GM18519 (cell line): ENCODE data around the gene CALML5.
"Not testable (repeated sequence)": the region's sequence is repeated elsewhere in the genome, so short reads cannot be mapped to it uniquely, and the experiment has no call there.

Experiments
- ATAC-seq: cut with Tn5 transposase; IDR thresholded peaks from one replicate; pipeline ENCODE4 v1.9.1; 2021; ENCODE audit warnings: mild to moderate bottlenecking, moderate library complexity; ENCODE audit not compliant: unreplicated experiment, low FRiP score

The CALML5 gene

DNA sequence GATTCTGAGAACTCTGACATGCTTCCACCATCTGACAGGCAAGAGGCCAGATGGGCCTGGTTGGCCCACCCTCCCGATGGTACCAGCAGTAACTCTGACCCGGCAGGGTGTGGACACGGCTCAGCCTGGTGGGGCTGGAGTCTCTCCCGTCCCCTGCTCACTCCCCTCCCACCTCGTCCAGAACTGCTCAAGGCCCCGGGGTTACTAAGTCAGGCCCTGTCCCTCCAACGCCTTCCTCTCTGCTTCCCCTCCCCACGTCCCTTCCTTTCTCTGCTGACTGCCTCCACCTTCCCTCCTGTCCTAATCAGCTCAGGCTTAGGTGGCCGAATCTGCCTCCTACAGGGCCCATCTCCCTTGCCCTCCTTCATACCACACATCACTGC lies 12.5 kb downstream of the CALML5 start:
- no peak for ATAC-seq

DNA sequence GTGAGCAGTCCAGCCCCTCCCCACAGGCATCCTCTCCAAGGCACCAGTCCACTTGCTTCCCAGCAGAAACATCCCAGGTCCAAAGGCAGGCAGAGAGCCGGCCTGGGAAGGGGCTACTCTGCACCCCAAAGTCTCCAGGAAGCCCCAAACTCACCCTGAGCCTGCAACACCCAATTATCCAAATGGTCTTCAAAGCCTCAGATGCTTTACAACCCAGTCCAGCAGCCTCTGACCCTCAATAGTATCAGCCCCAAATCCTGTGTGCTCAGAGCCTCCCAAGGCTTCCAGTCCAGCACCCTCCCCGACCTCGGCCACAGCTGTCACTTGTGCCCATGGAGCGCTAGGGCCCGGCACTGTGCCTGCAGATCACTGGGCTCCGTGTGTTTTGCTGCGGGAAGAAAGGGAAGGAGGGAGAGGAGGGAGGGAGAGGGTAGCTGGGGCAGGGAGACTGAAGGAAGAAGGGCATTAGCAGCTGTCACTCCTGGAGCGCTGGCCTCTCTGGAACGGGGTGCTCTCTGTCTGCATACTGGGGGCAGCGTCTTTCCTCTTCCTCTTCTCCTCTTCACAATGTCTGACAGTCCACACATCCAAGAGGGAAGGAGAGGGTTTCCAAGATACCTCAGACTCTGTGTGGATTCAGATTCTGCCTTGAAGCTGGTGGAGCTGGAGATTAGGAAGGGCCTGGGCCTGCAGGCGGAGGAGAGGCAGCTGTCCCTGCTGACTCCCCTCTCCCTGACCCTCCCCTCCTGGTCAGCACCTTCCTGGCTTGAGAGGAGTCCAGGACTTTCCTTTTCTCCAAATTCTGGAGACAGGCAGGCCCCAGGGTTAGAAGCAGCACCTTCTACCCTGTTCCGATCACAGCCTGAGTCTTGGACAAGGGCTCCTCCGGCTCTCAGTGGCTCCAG lies 13.2 kb downstream of the CALML5 start:
- no peak for ATAC-seq

DNA sequence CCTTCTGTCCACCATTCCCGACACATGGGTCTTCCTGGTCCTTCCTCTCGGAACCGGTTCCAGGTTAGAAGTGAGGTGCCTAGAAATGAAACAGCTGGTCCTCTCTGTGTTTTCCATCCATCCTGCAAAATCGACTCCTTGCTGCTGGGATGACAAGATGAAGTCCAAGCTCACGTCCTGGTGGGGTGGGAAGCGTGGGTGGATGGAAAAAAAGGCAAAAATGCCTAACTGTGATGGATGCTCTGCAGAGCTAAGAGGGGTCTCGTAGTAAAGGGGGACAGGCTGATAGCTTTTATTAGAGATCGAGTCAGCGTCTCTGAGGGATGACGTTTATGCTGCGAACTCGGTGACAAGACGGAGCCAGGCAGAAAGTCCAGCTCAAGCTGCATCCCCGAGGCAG lies 14.1 kb downstream of the CALML5 start:
- ATAC-seq, result no peak

DNA sequence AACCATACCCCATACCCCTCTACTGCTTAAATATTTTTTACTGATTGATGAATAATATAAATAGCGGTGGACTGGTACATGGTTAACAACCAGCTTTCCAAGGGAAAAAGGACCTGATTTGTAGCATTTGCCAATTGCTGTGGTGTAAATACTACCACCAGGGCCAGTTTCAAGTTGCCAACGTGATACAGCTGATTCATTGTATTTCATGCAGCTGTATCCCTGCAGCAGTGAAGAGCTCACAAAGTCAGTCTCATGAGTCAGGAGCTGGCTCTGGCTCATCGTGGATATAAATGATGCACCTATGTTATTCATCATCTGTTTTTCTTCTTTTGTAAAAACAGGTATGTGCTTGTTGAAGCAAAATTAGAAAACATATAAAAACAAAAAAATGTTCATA lies 15.2 kb downstream of the CALML5 start:
- no peak for ATAC-seq

DNA sequence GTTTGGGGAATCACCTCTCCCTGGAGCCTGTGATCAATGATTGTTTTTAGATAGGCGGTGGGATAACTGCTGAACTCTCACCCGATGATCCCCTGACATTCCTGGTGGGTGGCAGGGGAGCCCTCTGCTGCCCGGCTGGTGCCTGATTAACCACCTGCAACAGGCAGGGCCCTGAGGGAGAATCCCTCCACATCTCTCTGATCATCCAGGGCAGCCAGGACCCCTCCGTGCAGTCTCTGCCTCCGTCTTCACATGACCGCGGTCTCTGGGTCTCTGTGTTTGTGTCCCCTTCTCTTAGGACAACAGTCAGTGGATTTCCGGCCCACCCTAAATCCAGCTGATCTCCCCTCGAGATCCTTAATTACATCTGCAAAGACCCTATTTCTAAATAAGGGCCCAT lies 17.4 kb downstream of the CALML5 start:
- no peak for ATAC-seq

DNA sequence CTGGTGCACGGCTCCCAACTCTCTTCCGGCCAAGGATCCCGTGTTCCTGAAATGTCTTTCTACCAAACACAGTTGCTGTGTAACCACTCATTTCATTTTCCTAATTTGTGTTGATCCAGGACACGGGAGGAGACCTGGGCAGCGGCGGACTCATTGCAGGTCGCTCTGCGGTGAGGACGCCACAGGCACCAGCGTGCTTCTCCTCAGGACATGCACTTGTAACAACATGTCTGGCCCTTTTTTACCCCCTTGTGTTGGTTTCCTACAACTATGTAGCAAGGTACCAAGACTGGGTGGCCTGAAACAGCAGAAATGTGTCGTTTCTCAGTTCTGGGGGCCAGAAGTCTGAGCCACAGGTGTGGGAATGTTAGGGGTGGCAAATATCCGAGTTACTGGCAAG lies 18.2 kb downstream of the CALML5 start:
- ATAC-seq, result no peak

DNA sequence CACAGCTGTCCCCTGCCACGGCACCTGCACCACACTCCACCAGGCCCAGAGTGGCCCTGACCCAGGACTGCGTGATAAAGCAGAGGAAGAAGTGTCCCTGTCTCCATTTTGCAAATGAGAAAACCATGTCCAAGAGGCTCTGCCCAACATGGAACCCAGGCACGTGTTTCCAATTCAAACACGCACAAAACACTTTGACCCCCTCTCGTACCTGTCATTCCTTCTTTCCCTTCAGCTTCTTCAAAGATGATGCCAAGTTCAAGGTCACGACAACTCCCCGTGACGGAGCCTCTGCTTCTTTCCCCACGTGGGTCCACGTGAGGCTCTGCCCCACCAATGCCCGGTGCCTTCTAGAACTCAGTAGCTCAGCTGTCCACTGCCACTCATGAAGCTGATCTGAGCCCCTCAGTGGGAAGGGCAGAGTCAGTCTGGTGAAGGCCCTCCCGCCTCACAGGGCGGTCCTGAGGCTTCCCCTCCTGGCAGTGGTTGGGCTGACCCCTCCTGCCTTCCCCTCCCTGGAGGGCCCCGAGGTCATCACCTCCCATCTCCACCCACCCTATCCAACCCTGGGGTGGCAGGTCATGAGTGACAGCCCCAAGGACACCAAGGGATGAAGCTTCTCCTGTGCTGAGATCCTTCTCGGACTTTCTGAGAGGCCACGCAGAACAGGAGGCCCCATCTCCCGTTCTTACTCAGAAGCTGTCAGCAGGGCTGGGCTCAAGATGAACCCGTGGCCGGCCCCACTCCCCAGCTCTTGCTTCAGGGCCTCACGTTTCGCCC lies 19.0 kb downstream of the CALML5 start:
- ATAC-seq, result no peak

DNA sequence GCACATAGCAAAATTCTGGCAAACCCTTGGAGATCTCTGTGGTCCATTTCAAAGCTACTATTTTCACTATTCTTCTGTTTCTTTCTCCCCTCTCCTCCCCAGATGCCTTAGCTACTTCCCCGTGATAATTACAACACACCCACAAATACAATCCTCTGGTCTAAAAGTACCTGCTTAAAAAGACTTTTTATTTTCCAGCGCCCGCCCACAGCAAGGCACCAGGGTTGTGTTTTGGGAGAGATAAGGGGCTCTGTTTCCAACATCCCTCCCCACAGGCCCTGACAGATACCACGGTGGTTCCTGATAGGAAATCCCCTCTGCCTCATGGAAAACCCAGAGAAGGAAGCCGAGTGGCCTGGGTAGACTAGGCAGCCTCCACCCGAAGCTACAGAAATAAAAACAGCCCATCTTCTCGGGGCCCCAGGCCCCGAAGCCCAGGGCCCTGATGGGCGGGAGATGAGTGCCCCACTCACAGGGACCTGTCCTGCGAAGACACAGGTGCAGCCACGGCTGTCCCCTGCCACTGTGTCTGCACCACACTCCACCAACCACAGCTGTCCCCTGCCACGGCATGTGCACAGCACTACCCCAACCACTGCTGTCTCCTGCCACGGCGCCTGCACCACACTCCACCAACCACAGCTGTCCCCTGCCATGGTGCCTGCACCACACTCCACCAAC lies 19.7 kb downstream of the CALML5 start:
- no peak for ATAC-seq

DNA sequence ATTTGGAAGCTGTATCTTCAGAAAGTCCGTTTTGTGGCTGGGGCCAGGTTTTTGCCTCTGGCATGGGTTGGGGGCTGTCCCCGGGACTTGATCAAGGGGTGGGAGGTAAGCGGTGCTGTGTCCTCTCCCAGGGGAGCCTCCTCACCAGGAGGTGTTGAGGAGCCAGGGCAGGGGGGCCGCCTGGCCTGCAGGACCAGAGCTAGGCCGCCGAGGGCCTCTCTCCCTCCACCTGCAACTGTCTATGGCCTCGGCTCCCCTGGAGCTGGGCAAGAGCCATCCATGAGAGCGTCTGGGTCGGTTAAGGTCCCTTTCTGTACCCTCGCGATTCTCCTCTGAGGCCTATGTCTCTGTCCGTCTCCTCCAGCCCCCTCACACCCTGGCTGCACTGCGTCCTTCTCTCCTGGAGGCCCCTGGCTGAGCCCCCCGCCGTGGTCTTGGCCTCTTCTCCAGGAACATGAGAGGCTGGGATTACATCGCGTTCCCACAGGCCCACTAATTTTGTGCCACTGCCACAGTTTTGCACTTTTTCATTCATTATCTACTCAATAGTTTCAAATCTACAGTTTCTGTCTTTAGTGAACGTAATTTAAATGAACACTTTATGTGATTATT lies 20.6 kb downstream of the CALML5 start:
- no peak for ATAC-seq

DNA sequence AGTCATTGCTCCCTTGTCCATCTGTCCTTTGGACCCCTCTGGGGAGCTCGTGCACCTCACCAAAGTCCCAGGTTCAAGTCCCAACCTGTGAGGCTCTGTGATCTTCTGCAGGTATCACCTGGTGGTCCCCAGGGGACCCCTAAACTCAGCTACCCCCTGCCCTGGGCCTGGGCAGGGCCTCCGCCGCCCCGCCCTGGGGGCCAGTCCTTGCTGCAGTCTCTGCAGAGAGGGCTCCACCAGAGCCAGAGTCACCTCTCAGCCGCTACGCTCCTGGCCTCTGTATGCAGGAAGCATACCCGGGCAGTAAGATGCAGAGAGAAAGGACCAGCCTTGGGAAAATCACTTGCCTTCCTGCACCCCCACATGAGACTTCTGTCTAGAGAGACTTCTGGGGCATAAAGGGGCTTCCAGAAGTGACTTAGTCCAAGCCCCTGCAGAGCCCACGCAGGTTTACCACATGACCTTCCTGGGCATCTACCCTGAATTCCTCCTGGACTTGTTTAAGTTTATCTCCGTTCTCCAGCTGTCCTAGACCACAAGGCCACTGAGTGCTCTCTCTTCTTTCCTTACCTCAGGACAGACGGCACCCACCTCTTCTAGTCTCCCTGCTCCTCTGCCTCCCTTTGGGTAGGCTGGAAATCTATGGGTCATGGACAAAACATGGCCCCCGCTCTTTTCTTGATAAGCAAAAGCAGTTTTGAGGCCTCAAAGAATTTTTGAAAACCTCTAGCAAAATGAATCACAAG lies 21.2 kb downstream of the CALML5 start:
- ATAC-seq, result no peak

DNA sequence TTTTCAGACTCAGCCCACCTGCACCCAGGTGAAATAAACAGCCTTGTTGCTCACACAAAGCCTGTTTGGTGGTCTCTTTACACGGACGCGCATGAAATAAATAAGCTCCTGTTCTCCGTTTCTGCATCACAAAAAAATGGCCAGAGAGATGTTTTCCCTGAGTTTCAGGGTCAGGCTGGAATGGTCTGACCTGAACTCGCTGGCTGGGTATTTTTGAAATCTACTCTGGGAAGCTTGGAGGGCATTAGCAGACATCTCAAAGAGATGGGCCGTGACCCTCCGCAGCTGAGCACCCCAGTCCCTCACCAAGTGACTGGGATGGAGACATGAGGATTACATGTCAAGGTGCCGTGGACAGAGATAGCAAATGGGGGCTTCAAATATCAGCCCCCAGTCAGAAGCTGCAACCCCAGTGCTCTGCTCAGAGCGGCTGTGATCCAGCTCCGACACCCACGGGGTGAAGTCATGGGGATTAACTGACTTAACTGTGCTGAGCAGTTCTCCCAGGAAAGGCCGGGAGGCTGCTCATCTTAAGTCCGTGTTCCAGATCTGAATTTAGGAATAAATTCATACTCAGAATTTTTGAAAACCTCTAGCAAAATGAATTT lies 22.3 kb downstream of the CALML5 start:
- ATAC-seq, result no peak

DNA sequence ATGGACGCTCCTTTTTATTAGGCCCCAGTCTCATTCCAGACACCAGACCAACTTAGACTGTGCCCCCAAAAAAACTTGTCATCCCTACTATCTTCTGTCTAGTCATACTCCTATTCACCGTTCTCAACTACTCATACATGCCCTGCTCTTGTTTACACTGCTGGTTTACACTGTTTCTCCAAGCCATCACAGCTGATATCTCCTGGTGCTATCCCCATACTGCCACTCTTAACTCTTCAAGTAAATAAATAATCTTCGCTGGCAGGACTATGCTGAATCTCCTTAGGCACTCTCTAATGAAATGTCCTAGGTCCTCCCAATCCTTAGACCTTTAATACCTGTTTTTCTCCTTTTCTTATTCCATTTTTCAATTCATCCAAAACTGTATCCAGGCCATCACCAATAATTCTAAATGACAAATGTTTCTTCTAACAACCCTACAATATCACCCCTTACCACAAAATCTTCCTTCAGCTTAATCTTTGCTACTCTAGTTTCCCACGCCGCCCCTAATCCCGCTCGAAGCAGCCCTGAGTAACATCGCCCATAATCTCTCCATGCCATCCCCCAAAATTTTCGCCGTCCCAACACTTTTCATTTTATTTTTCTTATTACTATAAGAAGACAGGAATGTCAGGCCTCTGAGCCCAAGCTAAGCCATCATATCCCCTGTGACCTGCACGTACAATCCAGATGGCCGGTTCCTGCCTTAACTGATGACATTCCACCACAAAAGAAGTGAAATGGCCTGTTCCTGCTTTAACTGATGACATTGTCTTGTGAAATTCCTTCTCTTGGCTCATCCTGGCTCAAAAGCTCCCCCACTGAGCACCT lies 23.2 kb downstream of the CALML5 start:
- not testable (repeated sequence) for ATAC-seq

DNA sequence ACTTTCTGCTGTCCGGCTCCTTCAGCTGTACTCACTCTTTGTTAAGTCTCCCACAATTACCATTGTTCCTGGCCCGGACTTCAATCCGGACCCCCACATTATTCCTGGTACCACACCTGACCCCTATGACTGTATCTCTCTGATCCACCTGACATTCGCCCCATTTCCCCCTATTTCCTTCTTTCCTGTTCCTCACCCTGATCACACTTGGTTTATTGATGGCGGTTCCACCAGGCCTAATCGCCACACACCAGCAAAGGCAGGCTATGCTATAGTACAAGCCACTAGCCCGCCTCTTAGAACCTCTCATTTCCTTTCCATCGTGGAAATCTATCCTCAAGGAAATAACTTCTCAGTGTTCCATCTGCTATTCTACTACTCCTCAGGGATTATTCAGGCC lies 24.3 kb downstream of the CALML5 start:
- ATAC-seq, result not testable (repeated sequence)

DNA sequence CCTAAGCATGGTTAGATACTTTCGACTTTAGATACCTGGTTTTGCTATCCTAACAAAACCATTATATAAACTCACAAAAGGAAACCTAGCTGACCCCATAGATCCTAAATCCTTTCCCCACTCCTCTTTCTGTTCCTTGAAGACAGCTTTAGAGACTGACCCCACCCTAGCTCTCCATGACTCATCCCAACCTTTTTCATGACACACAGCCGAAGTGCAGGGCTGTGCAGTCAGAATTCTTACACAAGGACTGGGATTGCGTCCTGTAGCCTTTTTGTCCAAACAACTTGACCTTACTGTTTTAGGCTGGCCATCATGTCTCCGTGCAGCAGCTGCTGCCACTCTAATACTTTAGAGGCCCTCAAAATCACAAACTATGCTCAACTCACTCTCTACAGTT lies 24.7 kb downstream of the CALML5 start:
- not testable (repeated sequence) for ATAC-seq

DNA sequence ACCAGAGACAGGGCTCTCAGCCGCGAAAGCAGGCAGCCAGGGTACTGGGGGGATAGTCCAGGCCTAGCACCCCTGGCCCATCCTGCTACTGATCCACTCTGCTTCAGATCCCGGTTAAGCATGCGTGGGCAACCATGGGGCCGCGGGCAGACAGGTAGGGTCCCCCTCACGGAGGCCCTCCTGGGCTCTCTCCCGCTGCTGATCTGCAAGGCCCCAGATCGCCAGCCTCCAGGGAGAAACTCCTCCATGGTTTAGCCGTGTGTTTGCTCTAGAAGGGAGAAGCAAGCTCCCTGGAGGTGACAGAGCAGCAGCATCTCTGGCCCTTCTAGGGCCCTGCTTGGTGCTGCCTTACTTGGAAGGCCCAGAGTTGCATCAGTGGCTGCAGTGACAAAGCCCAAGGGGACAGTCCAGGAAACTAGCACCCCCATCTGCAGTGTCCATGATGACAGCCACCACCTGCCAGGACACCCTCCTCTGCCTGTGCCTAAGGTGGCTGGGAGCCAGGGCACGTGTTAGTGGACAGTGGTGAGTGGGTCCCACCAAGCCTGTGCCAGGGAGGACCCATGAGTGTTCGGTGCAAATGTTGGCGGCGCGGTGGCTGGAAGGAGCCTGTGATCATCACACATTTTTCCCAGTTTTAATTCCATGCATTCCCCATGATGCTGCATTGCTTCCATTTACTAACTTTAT lies 29.2 kb downstream of the CALML5 start:
- ATAC-seq, result no peak

DNA sequence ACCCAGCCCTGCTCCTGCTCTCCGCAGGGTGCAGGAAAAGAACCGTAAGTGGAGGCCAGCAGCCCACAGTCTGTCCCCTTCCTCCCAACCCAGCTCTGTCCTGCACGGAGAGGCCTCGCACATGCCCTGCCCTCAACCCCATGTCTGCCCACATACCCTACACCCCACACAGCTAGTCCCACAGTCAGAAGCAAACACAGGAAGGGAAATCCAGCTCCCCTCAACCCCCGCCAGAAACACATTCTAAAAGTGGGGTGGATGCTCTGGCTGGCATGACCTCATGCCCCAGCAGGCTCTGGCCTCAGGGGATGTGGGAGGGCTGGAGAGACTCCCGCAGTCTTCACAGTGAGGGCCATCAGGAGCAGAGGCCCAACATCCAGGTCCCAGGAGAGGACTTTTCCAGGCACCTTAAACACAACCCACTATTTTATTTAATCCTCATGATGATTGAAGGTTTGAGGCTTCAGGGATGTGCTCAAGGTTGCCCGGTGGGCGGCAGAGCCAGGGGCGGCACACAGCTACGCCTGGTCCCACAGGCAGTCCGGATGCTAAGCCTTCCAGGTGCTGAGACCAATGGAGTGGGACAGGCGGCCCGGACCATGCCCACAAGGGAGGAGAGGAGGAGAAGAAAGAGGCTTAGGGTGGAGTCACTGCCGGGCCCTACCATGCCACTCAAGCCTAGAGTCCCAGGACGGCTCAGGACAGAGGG lies 29.9 kb downstream of the CALML5 start:
- no peak for ATAC-seq

DNA sequence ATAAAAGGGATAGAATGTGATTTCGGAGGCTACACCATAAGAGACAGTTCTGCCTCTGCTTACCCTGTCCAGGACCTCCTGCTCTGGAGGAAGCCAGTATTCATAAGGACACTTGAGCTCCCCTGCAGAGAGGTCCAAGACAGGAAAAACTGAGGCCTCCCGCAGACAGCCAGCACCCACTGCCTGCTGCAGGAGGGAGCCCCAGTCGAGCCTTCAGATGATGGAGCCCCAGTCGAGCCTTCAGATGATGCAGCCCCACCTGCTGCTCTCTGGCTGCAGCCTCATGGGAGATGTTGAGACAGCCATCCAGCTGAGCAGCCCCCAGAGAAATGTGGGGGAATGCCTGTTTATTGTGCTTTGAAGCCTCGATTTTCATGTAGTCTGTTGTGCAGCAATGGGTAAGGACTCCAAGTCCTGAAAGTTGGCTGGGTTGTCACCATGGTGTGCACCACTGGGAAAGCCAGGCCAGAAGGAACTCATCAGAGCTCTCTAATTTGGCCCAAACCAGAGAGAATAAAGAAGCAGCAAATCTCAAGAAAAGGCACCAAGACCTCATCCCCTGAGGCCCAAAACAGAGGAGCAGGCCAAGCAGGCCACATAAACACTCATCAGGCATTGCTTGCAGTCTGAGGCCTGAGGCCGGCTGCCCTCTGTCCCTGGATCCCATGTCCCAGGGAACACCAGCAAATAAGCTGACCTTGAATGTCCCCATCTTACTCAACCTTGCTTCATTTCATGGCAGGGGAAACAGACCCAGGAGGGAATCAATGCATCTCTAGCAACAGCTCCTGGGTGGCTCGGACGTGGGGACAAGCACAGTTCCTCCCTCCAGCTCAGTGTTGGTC lies 30.9 kb downstream of the CALML5 start:
- no peak for ATAC-seq
